Spleen (tissue), 7 donors: ENCODE results near the gene S100A6.
"Not testable (repeated sequence)": the region's sequence is repeated elsewhere in the genome, so short reads cannot be mapped to it uniquely, and the experiment has no call there.

Experiments used
- CTCF ChIP-seq, 11 experiments: fragments of 200-600 bp in 7 of 11; fragments of 450-650 bp in 4 of 11; sonication (generic) in 4 of 11; IDR thresholded peaks in 8 of 11; conservative IDR thresholded peaks in 3 of 11; 1 replicate in 7 of 11; 2 replicates in 4 of 11; pipeline versions ENCODE4 v1.4.0 to v1.8.0; 2016 to 2021; ENCODE audit warnings: antibody characterized with exemption in 11 of 11, inconsistent platforms in 4 of 11, mild to moderate bottlenecking in 1 of 11
- POLR2A ChIP-seq, 3 donors: fragments of 450-650 bp; IDR thresholded peaks; one replicate each; pipeline ENCODE4 v1.5.1; 2017; ENCODE audit warnings: antibody characterized with exemption in 3 of 3, mild to moderate bottlenecking in 1 of 3
- POLR2AphosphoS5 ChIP-seq, 3 donors: sonication (generic); formaldehyde crosslinking; IDR thresholded peaks; one replicate each; pipeline ENCODE4 v1.5.1; 2017; ENCODE audit warnings: antibody characterized with exemption in 3 of 3
- donor health status: DM: no; HTN: no; CAD: no; lungs with moderate emphysema.
- donor health status: DM: no; HTN: no; CAD: no.
- donor health status: DM: no; HTN: no; CAD: no.

- TF ChIP-seq POLR2AphosphoS5 (IDR thresholded peaks at IDR 0.05); CTCF (IDR thresholded peaks at IDR 0.05 in 8 of 11, conservative IDR thresholded peaks at IDR 0.05 in 3 of 11); POLR2A (IDR thresholded peaks at IDR 0.05): not testable (repeated sequence)
Measured at GRCh38 chr1:153521808-153522207, 14.0 kb downstream of the S100A6 start.
